Ishikawa (cell line): ENCODE measurements around the gene FRMD4B.
A peak's percentile ranks its signal among the peaks of the same experiment; 100 is the strongest.

Experiments used
- CEBPB ChIP-seq: IDR thresholded peaks from 2 replicates; pipeline ENCODE4 v1.6.1; 2012
- CREB1 ChIP-seq: IDR thresholded peaks from 2 replicates; pipeline ENCODE4 v1.6.1; 2012; ENCODE audit warnings: low read depth
- EGR1 ChIP-seq: IDR thresholded peaks from 2 replicates; pipeline ENCODE4 v1.6.1; 2012
- EP300 ChIP-seq: IDR thresholded peaks from 2 replicates; pipeline ENCODE4 v1.6.1; 2012; ENCODE audit warnings: borderline replicate concordance
- FOXM1 ChIP-seq: IDR thresholded peaks from 2 replicates; pipeline ENCODE4 v1.6.1; 2012; ENCODE audit warnings: low read depth, borderline replicate concordance
- MAX ChIP-seq: IDR thresholded peaks from 2 replicates; pipeline ENCODE4 v1.6.1; 2012
- NFIC ChIP-seq: IDR thresholded peaks from 2 replicates; pipeline ENCODE4 v1.6.1; 2012
- RAD21 ChIP-seq: IDR thresholded peaks from 2 replicates; pipeline ENCODE4 v1.6.1; 2012; ENCODE audit warnings: low read depth
- REST ChIP-seq: IDR thresholded peaks from 2 replicates; pipeline ENCODE4 v1.6.1; 2012; ENCODE audit warnings: low read depth, mild to moderate bottlenecking
- TAF1 ChIP-seq: IDR thresholded peaks from 2 replicates; pipeline ENCODE4 v1.6.1; 2012; ENCODE audit warnings: low read depth, mild to moderate bottlenecking
- TCF12 ChIP-seq: IDR thresholded peaks from 2 replicates; pipeline ENCODE4 v1.6.1; 2012; ENCODE audit warnings: low read depth
- TEAD4 ChIP-seq: IDR thresholded peaks from 2 replicates; pipeline ENCODE4 v1.6.1; 2012
- USF1 ChIP-seq: IDR thresholded peaks from 2 replicates; pipeline ENCODE4 v1.6.1; 2012
- YY1 ChIP-seq: IDR thresholded peaks from 2 replicates; pipeline ENCODE4 v1.6.1; 2012; ENCODE audit warnings: low read depth
- ZBTB7A ChIP-seq: IDR thresholded peaks from 2 replicates; pipeline ENCODE4 v1.6.1; 2012; ENCODE audit warnings: low read depth

FRMD4B gene

GRCh38 chr3:69426967-69427304, 41.0 kb upstream of the FRMD4B start:
- TF ChIP-seq TAF1 (no peak), NFIC (no peak), ZBTB7A (no peak), TCF12 (no peak), CREB1 (no peak), EGR1 (no peak), TEAD4 (no peak), USF1 (no peak), EP300 (no peak), MAX (no peak), RAD21 (no peak; the same call in 1 of the 2 replicates), FOXM1 (no peak), REST (no peak), YY1 (no peak), CEBPB (no peak)

- TF ChIP-seq TCF12 (no peak), TEAD4 (no peak), CREB1 (no peak), EP300 (no peak), RAD21 (no peak), NFIC (no peak), EGR1 (no peak), CEBPB (no peak), ZBTB7A (no peak), YY1 (no peak)
Observed at GRCh38 chr3:69426291-69426966, 40.5 kb upstream of the FRMD4B start.

GRCh38 chr3:69425249-69425648, 39.4 kb upstream of the FRMD4B start:
- TF ChIP-seq MAX, result no peak
- peak; percentile 71 for TF ChIP-seq RAD21
- no peak for TF ChIP-seq YY1

GRCh38 chr3:69423463-69424155, 37.7 kb upstream of the FRMD4B start:
- TF ChIP-seq REST (no peak), FOXM1 (no peak), EGR1 (no peak), ZBTB7A (no peak), USF1 (no peak), MAX (no peak), TEAD4 (no peak), EP300 (no peak), CREB1 (no peak), TAF1 (no peak), YY1 (no peak), CEBPB (no peak), TCF12 (no peak)

- no peak for TF ChIP-seq NFIC
- TF ChIP-seq TCF12, result no peak
- no peak for TF ChIP-seq REST
- TF ChIP-seq EP300, result no peak
- no peak for TF ChIP-seq TAF1
- no peak for TF ChIP-seq FOXM1
- no peak for TF ChIP-seq EGR1
- TF ChIP-seq CEBPB, result no peak
- no peak for TF ChIP-seq YY1
- no peak for TF ChIP-seq ZBTB7A
- no peak for TF ChIP-seq RAD21
- TF ChIP-seq USF1, result no peak
- no peak for TF ChIP-seq TEAD4
- TF ChIP-seq CREB1, result no peak
- no peak for TF ChIP-seq MAX
Observed at GRCh38 chr3:69422751-69423150, 36.9 kb upstream of the FRMD4B start.
